ENCODE data around the gene MPZL1. TPM values are rescaled to one million over a fixed set of nuclear protein-coding genes. Genes with fewer than 3 reads are reported as not detected.

Gene MPZL1
- total and polyA plus RNA-seq, 3 experiments from 2014 or later: 8.2 to 17.9 (median 15.6) TPM

DNA sequence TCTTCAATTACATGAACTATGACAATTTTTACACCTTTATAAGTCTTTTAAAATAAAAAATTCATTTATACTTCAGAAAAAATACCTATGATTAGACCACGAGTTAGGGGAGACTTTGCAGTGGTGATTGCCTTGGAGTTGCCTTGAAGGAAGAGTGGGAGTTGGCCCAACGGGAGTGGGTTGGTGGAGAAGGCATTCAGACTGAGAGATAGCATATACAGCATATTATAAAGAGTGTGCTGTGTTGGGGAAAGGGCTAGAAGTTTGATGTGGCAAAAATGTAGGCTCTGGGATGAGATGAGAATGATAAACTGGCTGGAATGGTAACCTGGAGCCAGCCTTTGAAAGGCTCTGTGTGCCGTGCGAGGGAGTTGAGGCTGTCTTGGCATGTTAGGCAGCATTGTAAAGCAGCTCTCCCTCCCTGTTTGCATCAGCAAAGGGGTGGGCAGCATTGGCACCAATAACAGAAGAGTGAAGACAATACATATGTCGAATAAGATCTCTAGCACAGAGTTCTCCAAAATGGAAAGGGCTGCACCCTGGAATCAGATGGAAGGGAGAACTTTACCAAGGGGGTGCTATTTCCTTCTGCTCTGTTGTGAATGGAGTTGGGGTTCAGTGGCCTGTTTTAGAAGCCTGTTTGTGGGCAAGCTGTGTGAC lies 24.4 kb downstream of the MPZL1 start:
- no peaks in the 10 kb centered on the region for H3K27me3 ChIP-seq (ENCODE audit: insufficient read depth, low read length, poor library complexity, severe bottlenecking)
- no peaks in the 10 kb centered on the region for H3K36me3 ChIP-seq (ENCODE audit: insufficient read depth, low read length)
- POLR2A ChIA-PET: no interaction called here
- no peaks in the 10 kb centered on the region for H3K4me1 ChIP-seq (ENCODE audit: insufficient read depth, low read length)
- H3K9me3 ChIP-seq (ENCODE audit: low read length): no peaks in the 10 kb centered on the region
- Mint-ChIP-seq H3K27me3 (peaks cover 0 to 4% of the 10 kb centered on the region in 2 donors), H3K9me3 (no peaks in the 10 kb centered on the region), H3K4me3 (no peak overlapping the region), H3K4me1 (peaks cover 3 to 7% (median 5%) of the 10 kb centered on the region in 3 donors), H3K27ac (no peak overlapping the region), H3K36me3 (no peaks in the 10 kb centered on the region)
- DNase-seq: no peak
- no peak overlapping the region for H3K4me3 ChIP-seq (ENCODE audit: low read length)
- CTCF ChIA-PET: no interaction called here
- H3K27ac ChIP-seq (ENCODE audit: low read depth, low read length): no peak overlapping the region

DNA sequence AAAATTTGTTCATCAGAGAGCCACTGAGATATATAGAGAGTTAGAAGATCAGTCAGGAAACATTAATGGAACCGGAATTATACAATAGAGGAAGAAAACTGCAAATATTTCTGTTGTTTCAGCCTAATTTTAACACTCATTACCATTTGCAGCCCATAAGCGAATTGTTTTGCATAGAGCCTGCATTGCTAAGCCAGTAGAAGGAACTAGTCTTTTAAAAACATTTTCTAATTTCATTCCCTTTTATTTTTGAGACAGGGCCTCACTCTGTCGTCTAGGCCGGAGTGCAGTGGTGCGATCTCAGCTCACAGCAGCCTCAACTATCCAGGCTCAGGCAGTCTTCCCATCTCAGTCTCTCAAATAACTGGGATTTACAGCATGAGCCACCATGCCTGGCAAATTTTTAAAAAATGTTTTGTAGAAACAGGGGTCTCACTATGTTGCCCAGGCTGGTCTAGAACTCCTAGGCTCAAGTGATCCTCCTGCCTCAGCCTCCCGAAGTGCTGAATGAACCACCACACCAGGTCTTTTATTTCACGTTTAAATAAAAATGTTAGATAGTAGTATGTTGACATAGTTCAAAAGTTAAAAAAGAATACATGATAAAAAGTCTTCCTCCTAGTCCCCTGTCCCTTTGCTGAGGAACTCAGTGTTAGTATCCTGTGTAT lies 25.3 kb downstream of the MPZL1 start:
- Mint-ChIP-seq H3K4me1 (peaks cover 3 to 7% (median 5%) of the 10 kb centered on the region in 3 donors), H3K4me3 (no peak overlapping the region), H3K27ac (no peak overlapping the region), H3K36me3 (peaks cover 0 to 3% (median 0%) of the 10 kb centered on the region in 3 donors), H3K27me3 (peaks cover 0 to 4% of the 10 kb centered on the region in 2 donors), H3K9me3 (no peaks in the 10 kb centered on the region)
- Histone ChIP-seq H3K27me3 (ENCODE audit: insufficient read depth, low read length, poor library complexity, severe bottlenecking) (no peaks in the 10 kb centered on the region), H3K9me3 (ENCODE audit: low read length) (no peaks in the 10 kb centered on the region), H3K27ac (ENCODE audit: low read depth, low read length) (no peak overlapping the region), H3K4me3 (ENCODE audit: low read length) (no peak overlapping the region), H3K4me1 (ENCODE audit: insufficient read depth, low read length) (no peaks in the 10 kb centered on the region), H3K36me3 (ENCODE audit: insufficient read depth, low read length) (no peaks in the 10 kb centered on the region)
- DNase-seq: no peak
- ChIA-PET CTCF (no interaction called here), POLR2A (no interaction called here)

DNA sequence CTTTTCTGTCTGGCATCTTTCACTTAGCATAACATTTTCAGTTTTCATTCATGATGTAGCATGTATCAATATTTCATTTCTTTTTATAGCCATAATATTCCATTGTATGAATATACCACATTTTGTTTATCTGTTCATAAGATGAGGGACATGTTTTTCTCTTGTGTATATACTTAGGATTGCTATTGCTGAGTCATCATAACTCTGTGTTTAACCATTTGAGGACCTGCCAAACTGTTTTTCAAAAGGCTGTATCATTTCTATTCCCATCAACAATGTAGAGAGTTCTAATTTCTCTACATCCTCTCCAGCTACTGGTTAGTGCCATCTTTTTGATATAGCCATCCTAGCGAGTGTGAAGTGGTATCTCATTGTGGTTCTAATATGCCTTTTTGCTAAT lies 26.2 kb downstream of the MPZL1 start:
- ChIA-PET POLR2A (no interaction called here), CTCF (no interaction called here)
- Mint-ChIP-seq H3K4me1 (peaks cover 5 to 7% (median 5%) of the 10 kb centered on the region in 3 donors), H3K27me3 (peaks cover 0 to 4% of the 10 kb centered on the region in 2 donors), H3K27ac (no peak overlapping the region), H3K4me3 (no peak overlapping the region), H3K36me3 (peaks cover 0 to 3% (median 0%) of the 10 kb centered on the region in 3 donors), H3K9me3 (no peaks in the 10 kb centered on the region)
- Histone ChIP-seq H3K27me3 (ENCODE audit: insufficient read depth, low read length, poor library complexity, severe bottlenecking) (no peaks in the 10 kb centered on the region), H3K9me3 (ENCODE audit: low read length) (no peaks in the 10 kb centered on the region), H3K4me1 (ENCODE audit: insufficient read depth, low read length) (no peaks in the 10 kb centered on the region), H3K4me3 (ENCODE audit: low read length) (no peak overlapping the region), H3K27ac (ENCODE audit: low read depth, low read length) (no peak overlapping the region), H3K36me3 (ENCODE audit: insufficient read depth, low read length) (no peaks in the 10 kb centered on the region)
- DNase-seq: no peak

DNA sequence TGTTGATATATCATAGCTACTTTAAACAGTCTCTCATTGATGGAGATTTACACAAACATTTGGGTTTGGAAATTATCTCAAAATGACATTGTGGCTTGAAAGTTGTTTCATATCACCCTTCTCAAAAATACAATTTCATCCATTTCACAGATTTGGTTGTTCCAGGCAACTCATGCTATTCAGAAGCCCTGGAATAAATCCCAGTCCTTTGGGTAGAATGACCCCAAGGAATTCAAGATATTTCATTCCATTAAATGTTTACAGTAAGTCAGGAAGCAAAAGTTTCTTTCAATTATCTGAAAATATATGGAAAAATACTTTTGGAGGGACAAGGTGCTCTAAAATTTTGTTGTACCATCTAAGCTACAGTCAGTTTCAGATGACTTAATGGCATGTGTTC lies 27.1 kb downstream of the MPZL1 start:
- Mint-ChIP-seq H3K27me3 (peaks cover 0 to 3% of the 10 kb centered on the region in 2 donors), H3K27ac (no peak overlapping the region), H3K4me3 (no peak overlapping the region), H3K36me3 (peaks cover 0 to 3% (median 0%) of the 10 kb centered on the region in 3 donors), H3K4me1 (peaks cover 2 to 3% (median 2%) of the 10 kb centered on the region in 3 donors), H3K9me3 (no peaks in the 10 kb centered on the region)
- no peak for DNase-seq
- no peak overlapping the region for H3K4me3 ChIP-seq (ENCODE audit: low read length)
- no peaks in the 10 kb centered on the region for H3K4me1 ChIP-seq (ENCODE audit: insufficient read depth, low read length)
- no peaks in the 10 kb centered on the region for H3K9me3 ChIP-seq (ENCODE audit: low read length)
- CTCF ChIA-PET: no interaction called here
- H3K27me3 ChIP-seq (ENCODE audit: insufficient read depth, low read length, poor library complexity, severe bottlenecking): no peaks in the 10 kb centered on the region
- POLR2A ChIA-PET: no interaction called here
- no peak overlapping the region for H3K27ac ChIP-seq (ENCODE audit: low read depth, low read length)
- no peaks in the 10 kb centered on the region for H3K36me3 ChIP-seq (ENCODE audit: insufficient read depth, low read length)

DNA sequence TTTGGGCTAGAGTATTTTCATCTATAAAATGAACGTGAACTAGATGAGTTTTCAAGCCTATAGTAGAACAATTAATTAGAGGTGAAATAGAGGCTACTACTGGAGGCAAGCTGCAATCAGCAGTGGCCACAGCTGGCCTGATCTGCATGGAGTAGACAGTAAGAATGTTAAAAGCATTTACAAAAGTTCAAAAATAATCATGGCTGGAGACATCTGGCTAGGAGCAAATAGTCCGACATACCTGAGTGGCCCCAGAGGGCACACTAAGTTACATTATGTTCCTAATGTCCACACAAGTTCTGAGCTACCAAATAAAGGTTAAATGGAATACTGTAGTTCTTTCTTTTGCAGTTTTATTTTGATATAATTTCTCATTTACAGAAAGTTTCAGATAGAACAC lies 28.0 kb downstream of the MPZL1 start:
- ChIA-PET POLR2A (no interaction called here), CTCF (no interaction called here)
- Histone ChIP-seq H3K9me3 (ENCODE audit: low read length) (no peaks in the 10 kb centered on the region), H3K36me3 (ENCODE audit: insufficient read depth, low read length) (no peaks in the 10 kb centered on the region), H3K4me1 (ENCODE audit: insufficient read depth, low read length) (no peaks in the 10 kb centered on the region), H3K4me3 (ENCODE audit: low read length) (no peak overlapping the region), H3K27me3 (ENCODE audit: insufficient read depth, low read length, poor library complexity, severe bottlenecking) (no peaks in the 10 kb centered on the region), H3K27ac (ENCODE audit: low read depth, low read length) (no peak overlapping the region)
- DNase-seq: no peak
- no peak overlapping the region for H3K27ac Mint-ChIP-seq
- peaks cover 0 to 3% (median 0%) of the 10 kb centered on the region in 3 donors for H3K36me3 Mint-ChIP-seq
- peaks cover 0 to 2% (median 0%) of the 10 kb centered on the region in 3 donors for H3K4me1 Mint-ChIP-seq
- H3K4me3 Mint-ChIP-seq: no peak overlapping the region
- no peaks in the 10 kb centered on the region for H3K9me3 Mint-ChIP-seq
- peaks cover 0 to 3% of the 10 kb centered on the region in 2 donors for H3K27me3 Mint-ChIP-seq

DNA sequence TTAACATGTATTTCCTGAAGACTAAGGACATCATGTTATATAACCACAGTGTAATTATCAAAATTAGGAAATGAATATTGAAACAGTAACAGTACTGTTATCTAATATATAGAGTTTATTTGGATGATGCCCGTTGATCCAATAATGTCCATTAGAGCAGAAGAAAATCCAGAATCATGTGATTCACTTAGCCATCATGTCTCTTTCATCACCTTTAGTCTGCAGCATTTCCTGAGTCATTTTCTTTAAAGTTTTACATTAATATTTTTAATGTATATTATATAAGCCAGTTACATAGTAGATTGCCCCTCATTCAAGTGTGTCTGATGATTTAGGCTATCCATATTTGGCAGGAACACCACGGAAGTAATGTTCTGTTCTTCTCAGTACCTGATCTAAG lies 28.9 kb downstream of the MPZL1 start:
- Mint-ChIP-seq H3K4me3 (no peak overlapping the region), H3K9me3 (no peaks in the 10 kb centered on the region), H3K27me3 (peaks cover 0 to 3% of the 10 kb centered on the region in 2 donors), H3K4me1 (peaks cover 0 to 2% (median 0%) of the 10 kb centered on the region in 3 donors), H3K27ac (no peak overlapping the region), H3K36me3 (peaks cover 0 to 5% (median 0%) of the 10 kb centered on the region in 3 donors)
- no peak for DNase-seq
- H3K4me3 ChIP-seq (ENCODE audit: low read length): no peak overlapping the region
- CTCF ChIA-PET: no interaction called here
- H3K27me3 ChIP-seq (ENCODE audit: insufficient read depth, low read length, poor library complexity, severe bottlenecking): no peaks in the 10 kb centered on the region
- no peaks in the 10 kb centered on the region for H3K9me3 ChIP-seq (ENCODE audit: low read length)
- POLR2A ChIA-PET: no interaction called here
- H3K36me3 ChIP-seq (ENCODE audit: insufficient read depth, low read length): no peaks in the 10 kb centered on the region
- no peak overlapping the region for H3K27ac ChIP-seq (ENCODE audit: low read depth, low read length)
- no peaks in the 10 kb centered on the region for H3K4me1 ChIP-seq (ENCODE audit: insufficient read depth, low read length)

DNA sequence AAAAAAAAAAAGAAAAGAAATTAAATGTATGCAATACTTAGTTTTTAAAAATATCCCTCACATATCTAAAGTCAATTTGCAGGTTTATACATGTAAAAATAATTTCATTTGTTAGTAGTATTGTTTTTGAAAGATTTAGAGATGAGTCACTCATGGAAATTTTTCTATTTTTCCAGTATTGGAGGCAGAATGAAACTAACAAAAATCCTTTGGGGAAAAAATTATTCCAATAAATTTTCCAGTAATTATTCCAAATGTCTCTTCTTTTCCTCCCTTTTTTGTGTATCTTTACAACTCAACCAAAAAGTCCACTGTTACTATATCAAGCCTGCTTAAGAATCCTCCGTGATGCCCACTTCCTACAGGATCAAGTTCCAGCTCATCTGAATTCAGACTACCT lies 29.9 kb downstream of the MPZL1 start:
- Mint-ChIP-seq H3K27ac (no peak overlapping the region), H3K27me3 (peaks cover 0 to 3% of the 10 kb centered on the region in 2 donors), H3K9me3 (no peaks in the 10 kb centered on the region), H3K4me3 (no peak overlapping the region), H3K36me3 (peaks cover 0 to 7% (median 0%) of the 10 kb centered on the region in 3 donors), H3K4me1 (peaks cover 0 to 2% (median 0%) of the 10 kb centered on the region in 3 donors)
- no peak overlapping the region for H3K27ac ChIP-seq (ENCODE audit: low read depth, low read length)
- no peak overlapping the region for H3K4me3 ChIP-seq (ENCODE audit: low read length)
- no peaks in the 10 kb centered on the region for H3K4me1 ChIP-seq (ENCODE audit: insufficient read depth, low read length)
- no peak for DNase-seq
- no peaks in the 10 kb centered on the region for H3K9me3 ChIP-seq (ENCODE audit: low read length)
- POLR2A ChIA-PET: no interaction called here
- CTCF ChIA-PET: no interaction called here
- no peaks in the 10 kb centered on the region for H3K27me3 ChIP-seq (ENCODE audit: insufficient read depth, low read length, poor library complexity, severe bottlenecking)
- no peaks in the 10 kb centered on the region for H3K36me3 ChIP-seq (ENCODE audit: insufficient read depth, low read length)

DNA sequence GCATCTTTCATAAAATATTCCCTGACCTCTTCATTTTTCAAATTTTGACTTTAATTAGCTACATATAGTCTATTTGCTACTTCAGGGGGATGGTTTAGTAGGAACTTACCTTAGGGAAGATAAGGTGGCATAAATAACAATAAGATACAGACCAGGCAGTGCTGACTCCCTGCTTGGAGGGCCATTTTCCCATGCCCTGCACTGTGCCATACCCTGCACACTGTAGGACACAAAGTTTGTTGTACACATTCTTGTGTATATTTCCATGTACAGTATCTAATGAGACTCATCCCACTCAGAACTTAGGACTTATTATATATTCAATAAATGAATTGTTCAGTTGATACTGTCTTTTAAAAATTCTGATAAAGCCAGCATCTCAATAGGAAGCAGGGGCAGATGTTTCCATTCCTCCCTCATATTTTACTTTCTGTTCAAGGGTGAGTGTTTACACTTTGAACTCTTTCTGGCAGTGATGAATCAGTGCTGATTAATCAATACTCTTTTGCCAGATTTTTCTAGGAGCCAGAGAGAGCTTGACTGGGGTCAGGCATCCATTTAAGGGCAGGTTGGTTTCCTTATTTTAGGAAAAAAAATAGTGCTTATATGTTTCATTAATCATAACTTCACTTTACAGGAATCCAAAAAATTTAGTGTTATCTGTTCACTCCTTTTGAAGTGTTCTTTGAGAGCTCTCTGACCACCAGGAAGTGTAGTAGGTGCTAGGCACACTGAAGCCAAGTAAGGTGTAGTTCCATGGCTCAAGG lies 30.6 kb downstream of the MPZL1 start:
- no peak overlapping the region for H3K27ac ChIP-seq (ENCODE audit: low read depth, low read length)
- H3K4me1 Mint-ChIP-seq: peaks cover 0 to 2% (median 0%) of the 10 kb centered on the region in 3 donors
- no peaks in the 10 kb centered on the region for H3K36me3 ChIP-seq (ENCODE audit: insufficient read depth, low read length)
- H3K36me3 Mint-ChIP-seq: peaks cover 0 to 7% (median 0%) of the 10 kb centered on the region in 3 donors
- H3K9me3 Mint-ChIP-seq: no peaks in the 10 kb centered on the region
- no peaks in the 10 kb centered on the region for H3K27me3 ChIP-seq (ENCODE audit: insufficient read depth, low read length, poor library complexity, severe bottlenecking)
- CTCF ChIA-PET: interaction anchor here (1.1 to 1.3 kb wide), 2 partner anchors 10 to 37 kb away, joined by 3 to 4 read pairs; no protein-coding TSS in a partner anchor
- H3K4me1 ChIP-seq (ENCODE audit: insufficient read depth, low read length): no peaks in the 10 kb centered on the region
- DNase-seq: no peak
- POLR2A ChIA-PET: no interaction called here
- H3K4me3 ChIP-seq (ENCODE audit: low read length): no peak overlapping the region
- no peaks in the 10 kb centered on the region for H3K9me3 ChIP-seq (ENCODE audit: low read length)
- H3K27ac Mint-ChIP-seq: peak overlapping the region in 1 of 8 donors; percentile 26
- H3K4me3 Mint-ChIP-seq: no peak overlapping the region
- peaks cover 0 to 3% of the 10 kb centered on the region in 2 donors for H3K27me3 Mint-ChIP-seq

All from CD8-positive, alpha-beta memory T cell (primary cell).